CD14-positive monocyte (primary cell): ENCODE results near the gene BCAN. TPM values are rescaled to one million over a fixed set of nuclear protein-coding genes. Genes with fewer than 3 reads are reported as not detected.
A peak's percentile ranks its signal among the peaks of the same experiment; 100 is the strongest.

Source experiments
- DNase-seq, 3 donors: peaks; one replicate each; pipeline ENCODE4 v3.0.0-alpha.2; 2011 to 2022
- H2AFZ ChIP-seq: 2 replicates; pipeline ENCODE4 v1.6.0; 2012; ENCODE audit warnings: mild to moderate bottlenecking, low read depth, low read length, inconsistent platforms; ENCODE audit not compliant: insufficient read depth, poor library complexity, severe bottlenecking
- H3K27ac ChIP-seq, 2 donors: 1 replicate in 1 of 2; 2 replicates in 1 of 2; pipeline ENCODE4 v1.5.1; 2012 to 2013; ENCODE audit warnings: low read length in 2 of 2, control low read depth in 1 of 2, inconsistent platforms in 1 of 2, low read depth in 1 of 2, mild to moderate bottlenecking in 1 of 2
- H3K27me3 ChIP-seq, 2 donors: one replicate each; pipeline versions ENCODE4 v1.6.0 to v1.6.1; 2011 to 2013; ENCODE audit warnings: low read length in 2 of 2; ENCODE audit not compliant: control insufficient read depth in 2 of 2, insufficient read depth in 2 of 2
- H3K36me3 ChIP-seq, 2 donors: replicated peaks in 1 of 2; 1 replicate in 1 of 2; 2 replicates in 1 of 2; pipeline versions ENCODE4 v1.5.1 to v1.6.1; 2012 to 2013; ENCODE audit warnings: low read length in 2 of 2, control low read depth in 1 of 2, inconsistent platforms in 1 of 2, mild to moderate bottlenecking in 1 of 2; ENCODE audit not compliant: insufficient read depth in 2 of 2, control insufficient read depth in 1 of 2
- H3K4me1 ChIP-seq, 2 donors: 1 replicate in 1 of 2; 2 replicates in 1 of 2; pipeline versions ENCODE4 v1.5.1 to v1.6.1; 2012 to 2013; ENCODE audit warnings: low read length in 2 of 2, control low read depth in 1 of 2, inconsistent platforms in 1 of 2, mild to moderate bottlenecking in 1 of 2, moderate library complexity in 1 of 2; ENCODE audit not compliant: insufficient read depth in 2 of 2, control insufficient read depth in 1 of 2
- H3K4me2 ChIP-seq: replicated peaks from 2 replicates; pipeline ENCODE3; 2012; ENCODE audit warnings: low read length, moderate library complexity, mild to moderate bottlenecking; ENCODE audit not compliant: poor library complexity, severe bottlenecking; ENCODE audit errors: extremely low read depth
- H3K4me3 ChIP-seq, 3 experiments: fragments of 200-600 bp in 1 of 3; sonication (generic) in 1 of 3; replicated peaks in 1 of 3; 1 replicate in 2 of 3; 2 replicates in 1 of 3; pipeline ENCODE4 v1.5.1; 2011 to 2013; ENCODE audit warnings: low read length in 3 of 3, mild to moderate bottlenecking in 3 of 3, control low read depth in 2 of 3, low read depth in 2 of 3, inconsistent platforms in 1 of 3, moderate library complexity in 1 of 3
- H3K79me2 ChIP-seq: 2 replicates; pipeline ENCODE4 v1.6.0; 2012; ENCODE audit warnings: mild to moderate bottlenecking, control low read depth, inconsistent platforms, low read length, moderate library complexity; ENCODE audit not compliant: insufficient read depth
- H3K9ac ChIP-seq: 2 replicates; pipeline ENCODE4 v1.6.0; 2017; ENCODE audit warnings: low read length, mild to moderate bottlenecking; ENCODE audit not compliant: insufficient read depth, poor library complexity, severe bottlenecking
- H3K9me3 ChIP-seq, 2 donors: replicated peaks in 1 of 2; 1 replicate in 1 of 2; 2 replicates in 1 of 2; pipeline versions ENCODE4 v1.5.1 to v1.6.1; 2012 to 2013; ENCODE audit warnings: low read length in 2 of 2, control low read depth in 1 of 2; ENCODE audit not compliant: control insufficient read depth in 1 of 2, insufficient read depth in 1 of 2
- H4K20me1 ChIP-seq: 2 replicates; pipeline ENCODE4 v1.6.0; 2012; ENCODE audit warnings: mild to moderate bottlenecking, low read length, control low read depth, moderate library complexity; ENCODE audit not compliant: insufficient read depth
- H3K27ac Mint-ChIP-seq, 7 donors: one replicate each; pipeline ENCODE4 v1.8.0; 2020; ENCODE audit warnings: mild to moderate bottlenecking in 7 of 7, mixed read lengths in 7 of 7, moderate library complexity in 6 of 7, inconsistent platforms in 2 of 7
- H3K27me3 Mint-ChIP-seq, 3 donors: one replicate each; pipeline ENCODE4 v1.8.0; 2021 to 2022; ENCODE audit warnings: low read depth in 3 of 3, mild to moderate bottlenecking in 3 of 3, mixed read lengths in 3 of 3, moderate library complexity in 3 of 3, inconsistent platforms in 1 of 3
- H3K36me3 Mint-ChIP-seq, 2 donors: one replicate each; pipeline ENCODE4 v1.8.0; 2020; ENCODE audit warnings: mixed read lengths in 2 of 2, inconsistent platforms in 1 of 2, mild to moderate bottlenecking in 1 of 2
- H3K4me1 Mint-ChIP-seq: one replicate; pipeline ENCODE4 v1.8.0; 2020; ENCODE audit warnings: mild to moderate bottlenecking, mixed read lengths
- H3K4me3 Mint-ChIP-seq, 2 donors: one replicate each; pipeline ENCODE4 v1.8.0; 2020; ENCODE audit warnings: mild to moderate bottlenecking in 2 of 2, mixed read lengths in 2 of 2, moderate library complexity in 1 of 2
- H3K9me3 Mint-ChIP-seq, 7 donors: one replicate each; pipeline ENCODE4 v1.8.0; 2020 to 2022; ENCODE audit warnings: mixed read lengths in 7 of 7, mild to moderate bottlenecking in 6 of 7, moderate library complexity in 6 of 7, inconsistent platforms in 2 of 7
- WGBS: methylation state at CpG from one replicate; pipeline ENCODE4 v1.1.5; 2013; ENCODE audit warnings: missing lambda C conversion rate; ENCODE audit not compliant: insufficient coverage; 5-methylcytosine and 5-hydroxymethylcytosine counted together
- intact Hi-C, 2 donors: fragments of 100-400 bp; cut with micrococcal nuclease; formaldehyde crosslinking; loops; one replicate each; pipeline versions ENCODE4 v1.15.0 to v1.15.1; 2023
- polyA plus RNA-seq, 3 donors: library from polyadenylated mRNA; depleted of rRNA in 1 of 3; unstranded in 2 of 3; stranded (reverse) in 1 of 3; fragments of 300-500 nt in 2 of 3; fragments of >200 nt in 1 of 3; fragmentation: Illumina TruSeq in 2 of 3; gene quantifications; 1 replicate in 2 of 3; 2 replicates in 1 of 3; pipeline ENCODE4 v1.2.3, GENCODE V29; 2012 to 2021
- TF ChIP-seq, protein P1 (sequence below): fragments of 200-600 bp; IDR thresholded peaks from one replicate; pipeline ENCODE4 v1.8.0; 2022; ENCODE audit warnings: antibody characterized with exemption, mild to moderate bottlenecking

The BCAN gene
- polyA plus RNA-seq, 3 donors: not detected

DNA sequence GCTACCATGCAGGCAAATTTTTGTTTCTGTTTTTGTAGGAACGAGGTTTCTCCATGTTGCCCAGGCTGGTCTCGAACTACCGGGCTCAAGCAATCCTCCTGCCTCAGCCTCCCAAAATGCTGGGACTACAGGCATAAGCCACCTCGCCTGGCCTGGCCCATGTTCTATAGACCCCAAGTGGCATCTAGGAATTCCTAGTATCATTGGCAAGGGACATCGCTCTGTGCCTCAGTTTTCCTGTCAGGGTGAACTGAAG, 20.8 kb downstream of the BCAN start:
- Histone ChIP-seq H3K9me3 (no peaks in the 10 kb centered on the region), H3K27ac (no peak overlapping the region), H3K27me3 (peaks cover 0 to 19% of the 10 kb centered on the region in 2 donors), H3K4me2 (no peak overlapping the region), H3K4me1 (peaks cover 66 to 80% of the 10 kb centered on the region in 2 donors), H3K4me3 (no peak overlapping the region), H2AFZ (no peak overlapping the region), H3K36me3 (no peaks in the 10 kb centered on the region), H3K79me2 (no peaks in the 10 kb centered on the region), H3K9ac (no peak overlapping the region), H4K20me1 (no peaks in the 10 kb centered on the region)
- no peak for DNase-seq
- Mint-ChIP-seq H3K36me3 (no peaks in the 10 kb centered on the region), H3K4me3 (peak overlapping the region in 1 of 2 donors; percentile 53), H3K27ac (peak overlapping the region in 2 of 7 donors; percentile 5 to 57), H3K4me1 (peaks cover 68% of the 10 kb centered on the region), H3K27me3 (peaks cover 29 to 48% (median 29%) of the 10 kb centered on the region in 3 donors), H3K9me3 (peaks cover 0 to 1% (median 0%) of the 10 kb centered on the region in 7 donors)
- intact Hi-C loops: loop anchor here in 1 of 2 donors (5.0 kb wide), 1 partner anchor 65 kb away; the partner anchor contains the start of genes ISG20L2 and METTL25B
- 100% methylated on average over 5 of the region's 5 CpGs for WGBS
- TF ChIP-seq, protein P1, sequence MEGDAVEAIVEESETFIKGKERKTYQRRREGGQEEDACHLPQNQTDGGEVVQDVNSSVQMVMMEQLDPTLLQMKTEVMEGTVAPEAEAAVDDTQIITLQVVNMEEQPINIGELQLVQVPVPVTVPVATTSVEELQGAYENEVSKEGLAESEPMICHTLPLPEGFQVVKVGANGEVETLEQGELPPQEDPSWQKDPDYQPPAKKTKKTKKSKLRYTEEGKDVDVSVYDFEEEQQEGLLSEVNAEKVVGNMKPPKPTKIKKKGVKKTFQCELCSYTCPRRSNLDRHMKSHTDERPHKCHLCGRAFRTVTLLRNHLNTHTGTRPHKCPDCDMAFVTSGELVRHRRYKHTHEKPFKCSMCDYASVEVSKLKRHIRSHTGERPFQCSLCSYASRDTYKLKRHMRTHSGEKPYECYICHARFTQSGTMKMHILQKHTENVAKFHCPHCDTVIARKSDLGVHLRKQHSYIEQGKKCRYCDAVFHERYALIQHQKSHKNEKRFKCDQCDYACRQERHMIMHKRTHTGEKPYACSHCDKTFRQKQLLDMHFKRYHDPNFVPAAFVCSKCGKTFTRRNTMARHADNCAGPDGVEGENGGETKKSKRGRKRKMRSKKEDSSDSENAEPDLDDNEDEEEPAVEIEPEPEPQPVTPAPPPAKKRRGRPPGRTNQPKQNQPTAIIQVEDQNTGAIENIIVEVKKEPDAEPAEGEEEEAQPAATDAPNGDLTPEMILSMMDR: no peak

DNA sequence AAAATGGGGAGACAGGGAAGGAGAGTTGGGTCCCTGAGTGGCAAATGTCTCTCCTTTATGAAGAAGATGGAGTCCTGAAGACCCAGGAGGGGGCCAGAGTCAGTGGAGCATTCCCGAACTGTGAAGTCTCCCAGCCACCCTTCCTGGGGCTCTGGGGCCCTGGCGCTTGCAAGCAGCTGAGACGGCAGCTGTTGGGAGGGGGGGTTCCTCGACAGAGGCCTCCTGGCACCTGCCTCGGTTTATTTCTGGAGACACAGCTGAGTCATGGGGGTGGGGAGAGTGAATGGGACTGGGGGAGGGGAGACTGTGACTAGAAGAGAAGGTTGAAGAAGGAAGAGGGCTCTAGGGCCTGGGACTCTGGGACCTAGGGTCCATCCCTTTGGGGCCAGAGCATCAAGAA, 21.3 kb downstream of the BCAN start:
- Mint-ChIP-seq H3K9me3 (peaks cover 0 to 1% (median 0%) of the 10 kb centered on the region in 7 donors), H3K36me3 (no peaks in the 10 kb centered on the region), H3K4me1 (peaks cover 64% of the 10 kb centered on the region), H3K27me3 (peaks cover 24 to 43% (median 24%) of the 10 kb centered on the region in 3 donors), H3K27ac (peak overlapping the region in 2 of 7 donors; percentile 5 to 68), H3K4me3 (peak overlapping the region in 1 of 2 donors; percentile 53)
- Histone ChIP-seq H3K79me2 (no peaks in the 10 kb centered on the region), H3K4me3 (no peak overlapping the region), H3K36me3 (no peaks in the 10 kb centered on the region), H3K27ac (no peak overlapping the region), H3K27me3 (peaks cover 0 to 14% of the 10 kb centered on the region in 2 donors), H4K20me1 (no peaks in the 10 kb centered on the region), H2AFZ (no peak overlapping the region), H3K4me1 (peaks cover 62 to 76% of the 10 kb centered on the region in 2 donors), H3K4me2 (no peak overlapping the region), H3K9ac (no peak overlapping the region), H3K9me3 (no peaks in the 10 kb centered on the region)
- 30% methylated on average over 5 of the region's 5 CpGs for WGBS
- TF ChIP-seq, protein P1: no peak
- no peak for DNase-seq
- intact Hi-C loops: loop anchor here in 1 of 2 donors (5.0 kb wide), 1 partner anchor 64 kb away; the partner anchor contains the start of genes ISG20L2 and METTL25B
